Endothelial cell of umbilical vein (primary cell): ENCODE data around the gene FNIP1. TPM values are rescaled to one million over a fixed set of nuclear protein-coding genes. Genes with fewer than 3 reads are reported as not detected.

Source experiments
- BruUV-seq: library from RNA; stranded (reverse); fragments of 400-500 nt; replicated peaks from 2 replicates; lab custom pipeline; 2021; lab: Mats Ljungman, UMichigan
- CTCF ChIA-PET: fragments of 300-600, 350-600 bp; sonication (Branson Sonifier 250); formaldehyde crosslinking; loops from one replicate; lab custom pipeline; 2021; ENCODE audit warnings: antibody characterized with exemption, inconsistent platforms; lab: Charles Lee
- POLR2A ChIA-PET: fragments of 300-600, 350-600 bp; sonication (Branson Sonifier 250); formaldehyde crosslinking; loops from one replicate; lab custom pipeline; 2021; ENCODE audit warnings: antibody characterized with exemption, inconsistent platforms; lab: Charles Lee
- DNase-seq: peaks from one replicate; pipeline ENCODE4 v3.0.0-alpha.2; 2011; ENCODE audit warnings: low read depth, low spot score
- FAIRE-seq: peaks from 2 replicates; lab custom pipeline; 2011; peaks lifted over from hg19 to GRCh38; lab: Jason Lieb, UNC
- H2AFZ ChIP-seq: 2 replicates; pipeline ENCODE4 v1.6.0; 2012; ENCODE audit warnings: low read depth, low read length, control low read depth, inconsistent platforms
- H3K27ac ChIP-seq: 2 replicates; pipeline ENCODE4 v1.5.1; 2011; ENCODE audit warnings: low read depth, mild to moderate bottlenecking, control low read depth, low read length, moderate library complexity; ENCODE audit not compliant: insufficient read depth
- H3K27me3 ChIP-seq, 2 experiments: 2 replicates each; pipeline versions ENCODE4 v1.6.0 to v1.6.1; 2011; ENCODE audit warnings: low read length in 2 of 2, mixed read lengths in 1 of 2; ENCODE audit not compliant: control insufficient read depth in 2 of 2, insufficient read depth in 2 of 2
- H3K36me3 ChIP-seq, 2 experiments: 2 replicates in 1 of 2; 3 replicates in 1 of 2; pipeline ENCODE4 v1.5.1; 2011; ENCODE audit warnings: low read length in 2 of 2, mild to moderate bottlenecking in 1 of 2, moderate library complexity in 1 of 2; ENCODE audit not compliant: control insufficient read depth in 2 of 2, insufficient read depth in 2 of 2; ENCODE audit errors: extremely low read depth in 1 of 2
- H3K4me1 ChIP-seq: 3 replicates; pipeline ENCODE4 v1.5.1; 2011; ENCODE audit warnings: mild to moderate bottlenecking, low read length; ENCODE audit not compliant: control insufficient read depth, insufficient read depth; ENCODE audit errors: extremely low read depth
- H3K4me2 ChIP-seq: 2 replicates; pipeline ENCODE4 v1.6.1; 2011; ENCODE audit warnings: low read length, control low read depth, mixed read lengths; ENCODE audit not compliant: insufficient read depth
- H3K4me3 ChIP-seq, 3 experiments: fragments of 200-600 bp in 1 of 3; sonication (generic), shearing (Covaris generic) in 1 of 3; replicated peaks in 1 of 3; 2 replicates each; pipeline ENCODE4 v1.5.1; 2011 to 2016; ENCODE audit warnings: control low read depth in 3 of 3, low read length in 3 of 3, mild to moderate bottlenecking in 2 of 3, inconsistent platforms in 1 of 3, low read depth in 1 of 3, moderate library complexity in 1 of 3; ENCODE audit not compliant: insufficient read depth in 1 of 3
- H3K79me2 ChIP-seq: 2 replicates; pipeline ENCODE4 v1.6.0; 2012; ENCODE audit warnings: low read length, inconsistent platforms; ENCODE audit not compliant: control insufficient read depth, insufficient read depth
- H3K9ac ChIP-seq: replicated peaks from 2 replicates; pipeline ENCODE3; 2011; ENCODE audit warnings: low read length, control low read depth; ENCODE audit not compliant: insufficient read depth; ENCODE audit errors: extremely low read depth
- H3K9me1 ChIP-seq: replicated peaks from 3 replicates; pipeline ENCODE4 v1.6.0; 2011; ENCODE audit warnings: mild to moderate bottlenecking, low read length; ENCODE audit not compliant: control insufficient read depth, insufficient read depth; ENCODE audit errors: extremely low read depth
- H3K9me3 ChIP-seq: replicated peaks from 2 replicates; pipeline ENCODE4 v1.5.1; 2012; ENCODE audit warnings: low read length, inconsistent platforms; ENCODE audit not compliant: control insufficient read depth, insufficient read depth
- H4K20me1 ChIP-seq: replicated peaks from 2 replicates; pipeline ENCODE3; 2011; ENCODE audit warnings: mild to moderate bottlenecking, low read length; ENCODE audit not compliant: control insufficient read depth, insufficient read depth; ENCODE audit errors: extremely low read depth
- CTCF ChIP-seq, 2 donors: IDR thresholded peaks; 1 replicate in 1 of 2; 2 replicates in 1 of 2; pipeline ENCODE4 v1.5.1; 2011; ENCODE audit warnings: low read length in 2 of 2, mild to moderate bottlenecking in 2 of 2, moderate library complexity in 2 of 2, control low read depth in 1 of 2, inconsistent platforms in 1 of 2, low read depth in 1 of 2; ENCODE audit not compliant: insufficient read depth in 1 of 2; ENCODE audit errors: extremely low read depth in 1 of 2
- EZH2 ChIP-seq: IDR thresholded peaks from 2 replicates; pipeline ENCODE4 v1.6.1; 2012; ENCODE audit warnings: borderline replicate concordance, low read depth, mild to moderate bottlenecking, moderate library complexity, low read length, inconsistent platforms; ENCODE audit not compliant: severe bottlenecking
- FOS ChIP-seq: IDR thresholded peaks from 2 replicates; pipeline ENCODE4 v1.6.1; 2011; ENCODE audit warnings: mild to moderate bottlenecking, low read length, moderate library complexity, borderline replicate concordance; ENCODE audit not compliant: insufficient read depth
- GATA2 ChIP-seq: IDR thresholded peaks from 2 replicates; pipeline ENCODE4 v1.7.0; 2011; ENCODE audit warnings: low read depth, mild to moderate bottlenecking, moderate library complexity, mixed read lengths, low read length; ENCODE audit not compliant: insufficient read length, insufficient read depth
- JUN ChIP-seq: IDR thresholded peaks from 2 replicates; pipeline ENCODE4 v1.6.1; 2011; ENCODE audit warnings: borderline replicate concordance, low read depth; ENCODE audit not compliant: insufficient read length, insufficient read depth
- MAX ChIP-seq: IDR thresholded peaks from 2 replicates; pipeline ENCODE4 v1.6.1; 2011; ENCODE audit not compliant: insufficient read depth, insufficient read length
- MYC ChIP-seq: IDR thresholded peaks from one replicate; pipeline ENCODE4 v1.6.1; 2011; ENCODE audit warnings: mild to moderate bottlenecking, low read depth, low read length
- POLR2A ChIP-seq: IDR thresholded peaks from 2 replicates; pipeline ENCODE4 v1.6.1; 2012; ENCODE audit warnings: low read depth, mild to moderate bottlenecking, control low read depth, low read length
- POLR2AphosphoS5 ChIP-seq: IDR thresholded peaks from 2 replicates; pipeline ENCODE4 v1.6.1; 2012; ENCODE audit warnings: low read depth, mild to moderate bottlenecking, control low read depth, low read length, moderate library complexity; ENCODE audit not compliant: insufficient read depth
- dilution Hi-C: fragments of 300-500 bp; cut with MboI; formaldehyde crosslinking; loops from one replicate; pipeline ENCODE4 v1.15.0; 2019; ENCODE audit warnings: low sequenced_read_pairs; ENCODE audit not compliant: extremely low pct_ligation_motif_present
- intact Hi-C: fragments of 100-400 bp; cut with micrococcal nuclease; formaldehyde crosslinking; loops from one replicate; pipeline ENCODE4 v1.10.0; 2022
- polyA plus RNA-seq, 4 experiments: library from polyadenylated mRNA; depleted of rRNA in 3 of 4; stranded (reverse) in 3 of 4; unstranded in 1 of 4; fragments of >200 nt; gene quantifications; 2 replicates each; pipeline versions ENCODE4 v1.2.1 to v1.2.3, GENCODE V29; 2011 to 2012; ENCODE audit warnings: missing spikeins in 1 of 4
- total RNA-seq: library from RNA; stranded (reverse); gene quantifications from 2 replicates; pipeline ENCODE4 v1.2.3, GENCODE V29; 2021

FNIP1 gene
- total and polyA plus RNA-seq, 2 donors (not counting 3 experiments of a cell fraction or from before 2014, with no cell fraction given): 5.9 to 27.3 TPM

GRCh38 chr5:131607418-131607817 is 189.4 kb downstream of the FNIP1 start:
- no TSS peak for BruUV-seq
- no peak for DNase-seq
- H3K4me2 ChIP-seq: no peak overlapping the region
- no peak overlapping the region for H3K9ac ChIP-seq
- intact Hi-C loops: no loop called here
- H3K36me3 ChIP-seq: no peaks in the 10 kb centered on the region
- FAIRE-seq: no peak
- TF ChIP-seq MAX (no peak), EZH2 (no peak), POLR2AphosphoS5 (no peak), FOS (no peak), JUN (no peak), POLR2A (no peak), GATA2 (no peak), CTCF (IDR thresholded peaks at IDR 0.05; ENCODE audit: extremely low read depth in 1 of 2, insufficient read depth in 1 of 2, low read depth in 1 of 2, low read length in 2 of 2) (no peak), MYC (no peak)
- no peaks in the 10 kb centered on the region for H3K9me3 ChIP-seq
- H3K9me1 ChIP-seq: no peaks in the 10 kb centered on the region
- H3K27ac ChIP-seq: no peak overlapping the region
- CTCF ChIA-PET: no interaction called here
- H2AFZ ChIP-seq: no peak overlapping the region
- POLR2A ChIA-PET: no interaction called here
- peaks cover 51% of the 10 kb centered on the region for H3K79me2 ChIP-seq
- dilution Hi-C loops: no loop called here
- no peaks in the 10 kb centered on the region for H3K27me3 ChIP-seq
- H3K4me1 ChIP-seq: peaks cover 13% of the 10 kb centered on the region
- H3K4me3 ChIP-seq: no peak overlapping the region
- H4K20me1 ChIP-seq: no peaks in the 10 kb centered on the region
